ENCODE measurements around the gene PAEP. TPM values are rescaled to one million over a fixed set of nuclear protein-coding genes. Genes with fewer than 3 reads are reported as not detected.

Gene PAEP
- total RNA-seq, 1 experiment from 2014 or later: not detected

- Mint-ChIP-seq H3K4me1 (ENCODE audit: low read depth, unreplicated experiment) (no peaks in the 10 kb centered on the region), H3K9me3 (ENCODE audit: unreplicated experiment) (no peaks in the 10 kb centered on the region), H3K27ac (ENCODE audit: unreplicated experiment) (no peak overlapping the region), H3K27me3 (ENCODE audit: insufficient read depth, unreplicated experiment) (peaks cover 20% of the 10 kb centered on the region), H3K4me3 (ENCODE audit: unreplicated experiment) (no peak overlapping the region), H3K36me3 (ENCODE audit: insufficient read depth, unreplicated experiment) (no peaks in the 10 kb centered on the region)
- ChIA-PET POLR2A (no interaction called here), CTCF (interaction anchor here (0.7 kb wide), 1 partner anchor 106 kb away, joined by 3 read pairs; no protein-coding TSS in a partner anchor)
- intact Hi-C loops (cut with micrococcal nuclease; ENCODE audit: unreplicated experiment): no loop called here
- no peak overlapping the region for H3K4me3 ChIP-seq (ENCODE audit: low read depth, low read length)
- DNase-seq: no peak
- BruUV-seq (replicated peaks): no TSS peak
- H3K27me3 ChIP-seq (replicated peaks; ENCODE audit: control insufficient read depth, insufficient read depth, low read length): no peaks in the 10 kb centered on the region
- H3K9me3 ChIP-seq: no peaks in the 10 kb centered on the region
- no peaks in the 10 kb centered on the region for H3K4me1 ChIP-seq
- no peak for TF ChIP-seq CTCF (IDR thresholded peaks at IDR 0.05; ENCODE audit: insufficient read depth in 1 of 2, low read depth in 1 of 2, low read length in 1 of 2, severe bottlenecking in 1 of 2, unreplicated experiment in 1 of 2)
- H3K36me3 ChIP-seq (ENCODE audit: control insufficient read depth, insufficient read depth, low read length): no peaks in the 10 kb centered on the region
These were observed 44.1 kb upstream of the PAEP start for GRCh38 chr9:135517407-135517822.

GRCh38 chr9:135519179-135519971 is 42.2 kb upstream of the PAEP start:
- H3K36me3 ChIP-seq (ENCODE audit: control insufficient read depth, insufficient read depth, low read length): no peaks in the 10 kb centered on the region
- H3K4me1 ChIP-seq: no peaks in the 10 kb centered on the region
- CTCF ChIA-PET: no interaction called here
- H3K27me3 ChIP-seq (replicated peaks; ENCODE audit: control insufficient read depth, insufficient read depth, low read length): no peaks in the 10 kb centered on the region
- Mint-ChIP-seq H3K27ac (ENCODE audit: unreplicated experiment) (no peak overlapping the region), H3K36me3 (ENCODE audit: insufficient read depth, unreplicated experiment) (no peaks in the 10 kb centered on the region), H3K4me1 (ENCODE audit: low read depth, unreplicated experiment) (no peaks in the 10 kb centered on the region), H3K27me3 (ENCODE audit: insufficient read depth, unreplicated experiment) (peaks cover 18% of the 10 kb centered on the region), H3K9me3 (ENCODE audit: unreplicated experiment) (no peaks in the 10 kb centered on the region), H3K4me3 (ENCODE audit: unreplicated experiment) (no peak overlapping the region)
- no TSS peak for BruUV-seq (replicated peaks)
- intact Hi-C loops (cut with micrococcal nuclease; ENCODE audit: unreplicated experiment): no loop called here
- H3K9me3 ChIP-seq: no peaks in the 10 kb centered on the region
- POLR2A ChIA-PET: no interaction called here
- H3K4me3 ChIP-seq (ENCODE audit: low read depth, low read length): no peak overlapping the region
- no peak for DNase-seq
- TF ChIP-seq CTCF (IDR thresholded peaks at IDR 0.05; ENCODE audit: insufficient read depth in 1 of 2, low read depth in 1 of 2, low read length in 1 of 2, severe bottlenecking in 1 of 2, unreplicated experiment in 1 of 2): no peak

- Mint-ChIP-seq H3K9me3 (ENCODE audit: unreplicated experiment) (no peaks in the 10 kb centered on the region), H3K27ac (ENCODE audit: unreplicated experiment) (no peak within 1 kb of the TSS), H3K36me3 (ENCODE audit: insufficient read depth, unreplicated experiment) (no peaks in the 10 kb centered on the region), H3K4me3 (ENCODE audit: unreplicated experiment) (no peak within 1 kb of the TSS), H3K4me1 (ENCODE audit: low read depth, unreplicated experiment) (no peaks in the 10 kb centered on the region), H3K27me3 (ENCODE audit: insufficient read depth, unreplicated experiment) (peaks cover 18% of the 10 kb centered on the region)
- H3K27me3 ChIP-seq (replicated peaks; ENCODE audit: control insufficient read depth, insufficient read depth, low read length): no peaks in the 10 kb centered on the region
- no peaks in the 10 kb centered on the region for H3K4me1 ChIP-seq
- no peaks in the 10 kb centered on the region for H3K36me3 ChIP-seq (ENCODE audit: control insufficient read depth, insufficient read depth, low read length)
- ChIA-PET CTCF (no interaction called here), POLR2A (no interaction called here)
- intact Hi-C loops (cut with micrococcal nuclease; ENCODE audit: unreplicated experiment): no loop called here
- no peak for DNase-seq
- no TSS peak for BruUV-seq (replicated peaks)
- no peaks in the 10 kb centered on the region for H3K9me3 ChIP-seq
- TF ChIP-seq CTCF (IDR thresholded peaks at IDR 0.05; ENCODE audit: insufficient read depth in 1 of 2, low read depth in 1 of 2, low read length in 1 of 2, severe bottlenecking in 1 of 2, unreplicated experiment in 1 of 2): no peak
- no peak within 1 kb of the TSS for H3K4me3 ChIP-seq (ENCODE audit: low read depth, low read length)
These were observed 40.5 kb upstream of the PAEP start, which contains the start of gene LCN1 for GRCh38 chr9:135520916-135521607. Gene LCN1 (plus strand): TSS chr9:135521440. CDS start chr9:135521498, 58 bp downstream.

Measured in Caco-2 (cell line).